HG03060 (cell line): ENCODE measurements around the gene ZNF687.

Experiments used
- ATAC-seq: cut with Tn5 transposase; IDR thresholded peaks from one replicate; pipeline ENCODE4 v1.9.1; 2021; ENCODE audit warnings: low read depth, moderate number of reproducible peaks; ENCODE audit not compliant: unreplicated experiment

Gene ZNF687

DNA sequence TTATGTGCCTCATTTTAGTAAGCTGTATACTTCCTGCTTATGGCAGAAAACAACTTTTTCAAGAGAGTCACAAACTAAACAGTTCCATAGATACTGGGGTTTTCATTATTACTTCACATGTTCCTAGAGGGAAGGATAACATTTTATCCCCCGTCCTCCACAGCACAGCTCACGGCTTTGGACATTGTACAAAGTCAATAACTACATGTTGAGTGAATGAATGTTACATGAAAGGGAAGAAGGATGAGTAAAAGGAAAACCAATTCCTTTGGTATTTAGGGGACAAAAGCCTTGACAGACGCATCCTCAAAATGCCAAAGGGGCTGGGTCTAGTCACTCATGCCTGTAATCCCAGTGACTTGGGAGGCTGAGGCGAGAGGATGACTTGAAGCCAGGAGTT is 30.3 kb downstream of the ZNF687 start:
- no peak for ATAC-seq

GRCh38 chr1:151312826-151313225 is 30.7 kb downstream of the ZNF687 start:
- ATAC-seq = no peak

DNA sequence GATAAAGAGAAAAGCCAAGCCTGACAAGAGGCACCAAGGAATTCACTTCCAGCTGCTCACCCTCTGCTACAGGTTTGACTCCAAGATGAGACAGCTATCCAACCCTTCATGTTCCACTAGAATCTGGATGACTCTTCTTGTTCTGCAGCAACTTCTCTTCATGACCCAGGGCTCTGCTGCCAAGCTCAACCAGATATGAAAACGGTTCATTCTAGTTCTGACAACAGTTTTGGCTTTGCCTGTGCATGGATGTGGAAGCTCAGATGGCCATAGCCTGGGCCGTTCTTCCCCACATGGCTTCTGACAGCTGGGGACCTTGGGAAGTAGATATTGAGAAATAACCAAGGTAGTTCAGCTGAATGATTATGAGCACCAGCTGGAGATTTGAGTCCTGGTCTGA is 31.4 kb downstream of the ZNF687 start:
- no peak for ATAC-seq

- ATAC-seq = no peak
These were observed 32.2 kb downstream of the ZNF687 start for GRCh38 chr1:151314137-151314875.

- no peak for ATAC-seq
These were observed 33.6 kb downstream of the ZNF687 start for GRCh38 chr1:151315565-151316235.

- no peak for ATAC-seq
These were observed 36.9 kb downstream of the ZNF687 start for GRCh38 chr1:151318975-151319374.

- ATAC-seq = no peak
These were observed 42.4 kb downstream of the ZNF687 start for GRCh38 chr1:151324390-151324930.

DNA sequence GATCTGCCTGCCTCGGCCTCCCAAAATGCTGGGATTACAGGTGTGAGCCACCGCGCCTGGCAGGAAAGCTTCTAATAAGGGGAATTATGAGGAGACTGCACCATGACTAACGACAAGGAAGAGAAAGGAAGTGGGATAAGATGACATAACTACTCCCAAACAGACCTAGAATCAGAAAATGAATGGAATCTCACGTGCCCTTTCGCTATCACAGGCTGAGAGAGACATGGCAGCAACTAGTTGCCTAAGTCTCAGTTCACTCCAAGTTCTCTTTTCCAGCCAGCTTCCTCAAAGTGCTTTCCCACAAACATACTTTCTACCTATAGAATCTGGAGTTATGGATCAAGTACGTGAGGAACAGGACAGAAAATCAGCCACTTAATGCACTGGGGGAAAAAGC is 43.1 kb downstream of the ZNF687 start:
- ATAC-seq = no peak

GRCh38 chr1:151325646-151326429 is 43.7 kb downstream of the ZNF687 start:
- ATAC-seq = no peak

DNA sequence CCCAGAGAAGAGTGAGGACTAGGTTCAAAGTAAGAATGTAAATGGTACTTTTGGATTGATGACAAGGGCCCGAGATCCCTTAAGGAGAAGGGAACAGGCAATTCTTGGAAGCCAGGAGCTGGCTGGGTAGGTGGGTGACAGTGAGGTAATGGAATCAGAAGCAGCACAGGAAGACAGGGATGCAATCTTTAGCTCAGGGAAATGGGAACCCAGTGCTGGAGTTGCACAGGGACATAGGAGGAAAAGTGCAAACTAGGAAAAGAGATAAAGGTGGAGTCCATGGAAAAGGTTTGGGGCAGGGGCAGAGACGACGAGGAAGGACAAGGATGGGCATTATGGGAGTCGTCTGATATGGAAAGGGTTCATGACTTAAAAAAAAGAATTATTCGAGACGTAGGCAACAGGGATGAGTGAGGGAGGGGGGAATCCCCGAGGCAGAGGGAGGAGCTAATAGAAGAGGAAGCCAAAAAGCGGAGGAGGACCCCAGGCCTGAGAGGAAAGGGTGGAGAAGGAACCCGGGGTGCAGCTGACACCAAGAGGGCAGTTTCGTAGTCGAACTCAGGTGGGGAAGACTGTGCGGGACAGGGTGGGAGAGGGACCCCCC is 44.6 kb downstream of the ZNF687 start:
- ATAC-seq = peak; percentile 14

GRCh38 chr1:151327223-151327902 is 45.3 kb downstream of the ZNF687 start, which contains the start of gene PI4KB:
Gene PI4KB (minus strand): TSS chr1:151327416. CDS start chr1:151316481, 10,935 bp downstream.
- ATAC-seq = peak; percentile 70

DNA sequence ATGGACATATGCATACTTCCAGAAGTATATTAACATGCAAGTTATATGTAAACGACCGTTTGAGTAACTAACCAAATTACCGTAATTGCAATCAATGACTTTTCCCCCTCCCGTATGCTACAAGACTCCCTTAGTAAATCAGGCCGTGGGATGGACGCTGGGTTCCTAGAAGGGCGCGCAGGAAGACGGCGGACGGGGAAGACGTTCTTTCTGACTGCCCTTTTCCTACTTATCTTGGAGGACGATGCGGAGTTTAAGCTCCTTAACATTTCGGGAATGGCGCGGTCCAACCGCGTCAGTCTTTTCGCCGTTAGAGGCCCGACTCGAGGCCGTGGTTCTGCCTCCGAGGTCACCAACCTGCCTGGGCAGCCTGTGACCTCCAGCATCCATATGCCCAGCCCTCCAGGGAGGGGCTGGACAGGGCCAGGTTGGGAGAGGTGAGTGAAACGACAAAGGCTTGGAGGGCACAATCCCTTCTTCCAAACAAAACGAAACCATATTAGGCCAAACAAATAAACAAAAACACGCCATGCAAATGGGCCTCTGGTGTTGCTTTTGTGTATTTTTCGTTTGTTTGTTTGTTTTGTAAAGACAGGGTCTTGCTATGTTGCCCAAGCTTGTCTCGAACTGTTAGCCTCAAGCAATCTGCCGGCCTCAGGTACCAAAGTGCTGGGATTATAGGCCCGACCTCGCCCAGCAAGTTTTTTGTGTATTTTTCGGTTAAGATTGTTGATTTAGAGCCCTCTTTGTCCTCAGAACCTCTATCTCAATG is 46.0 kb downstream of the ZNF687 start:
- ATAC-seq = peak; percentile 11

- no peak for ATAC-seq
These were observed 52.7 kb downstream of the ZNF687 start for GRCh38 chr1:151334822-151335221.

DNA sequence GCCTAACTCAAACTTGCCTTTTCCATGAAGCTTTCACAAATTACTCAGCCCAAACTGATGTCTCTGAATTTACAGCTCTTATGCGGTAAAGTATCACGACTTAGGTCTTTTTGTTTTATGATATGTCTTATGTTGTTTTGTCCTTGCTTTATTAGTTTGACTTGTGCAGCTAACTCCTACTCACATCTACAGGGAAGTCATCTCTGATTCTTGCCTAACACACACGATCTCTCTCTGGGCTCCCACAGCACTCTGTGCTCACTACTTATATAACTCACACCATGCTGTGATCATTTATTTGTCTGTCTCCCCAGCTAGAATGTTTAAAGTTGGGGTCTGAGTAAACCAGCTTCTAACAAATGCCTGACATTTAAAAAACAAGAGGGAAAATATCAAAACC is 54.5 kb downstream of the ZNF687 start:
- no peak for ATAC-seq

GRCh38 chr1:151340870-151341754 is 59.0 kb downstream of the ZNF687 start:
- peak; percentile 55 for ATAC-seq
